Liver (tissue), 9 donors: ENCODE results near the gene CBY2. TPM values are rescaled to one million over a fixed set of nuclear protein-coding genes. Genes with fewer than 3 reads are reported as not detected.

Experiments
- DNase-seq: peaks from one replicate; pipeline ENCODE4 v3.0.0-alpha.2; 2017; ENCODE audit warnings: low spot score
- H3K27ac ChIP-seq, 2 donors: one replicate each; pipeline ENCODE4 v1.7.0; 2013; ENCODE audit warnings: inconsistent platforms in 2 of 2, low read length in 2 of 2, control low read depth in 1 of 2, low read depth in 1 of 2, mild to moderate bottlenecking in 1 of 2
- H3K27me3 ChIP-seq, 4 donors: one replicate each; pipeline versions ENCODE4 v1.6.1 to v1.7.0; 2013; ENCODE audit warnings: low read length in 3 of 4, inconsistent platforms in 1 of 4, mild to moderate bottlenecking in 1 of 4, moderate library complexity in 1 of 4; ENCODE audit not compliant: control insufficient read depth in 4 of 4, insufficient read depth in 4 of 4
- H3K36me3 ChIP-seq, 4 donors: one replicate each; pipeline versions ENCODE4 v1.6.1 to v1.7.0; 2013; ENCODE audit warnings: low read length in 3 of 4, mild to moderate bottlenecking in 3 of 4, low read depth in 1 of 4, moderate library complexity in 1 of 4; ENCODE audit not compliant: control insufficient read depth in 4 of 4, insufficient read depth in 3 of 4
- H3K4me1 ChIP-seq, 4 donors: one replicate each; pipeline versions ENCODE4 v1.6.1 to v1.7.0; 2013; ENCODE audit warnings: low read length in 3 of 4, mild to moderate bottlenecking in 3 of 4, moderate library complexity in 1 of 4; ENCODE audit not compliant: control insufficient read depth in 4 of 4, insufficient read depth in 4 of 4
- H3K4me3 ChIP-seq, 3 donors: one replicate each; pipeline versions ENCODE4 v1.6.1 to v1.7.0; 2013; ENCODE audit warnings: low read length in 3 of 3, control low read depth in 1 of 3, low read depth in 1 of 3, mild to moderate bottlenecking in 1 of 3
- H3K9ac ChIP-seq, 2 donors: one replicate each; pipeline ENCODE4 v1.7.0; 2013; ENCODE audit warnings: low read length in 2 of 2, mild to moderate bottlenecking in 2 of 2, moderate library complexity in 2 of 2, control low read depth in 1 of 2, low read depth in 1 of 2
- H3K9me3 ChIP-seq, 4 donors: one replicate each; pipeline versions ENCODE4 v1.6.1 to v1.7.0; 2013; ENCODE audit warnings: low read length in 3 of 4; ENCODE audit not compliant: control insufficient read depth in 4 of 4
- ATF3 ChIP-seq: IDR thresholded peaks from 2 replicates; pipeline ENCODE4 v1.6.1; 2016; ENCODE audit warnings: antibody characterized with exemption
- EGR1 ChIP-seq, 2 donors: IDR thresholded peaks; 2 replicates each; pipeline ENCODE4 v1.6.1; 2016 to 2018; ENCODE audit warnings: antibody characterized with exemption in 2 of 2, low read depth in 2 of 2
- FOXA2 ChIP-seq: IDR thresholded peaks from 2 replicates; pipeline ENCODE4 v1.6.1; 2016; ENCODE audit warnings: antibody characterized with exemption
- HNF4A ChIP-seq, 2 donors: conservative IDR thresholded peaks; 2 replicates each; pipeline ENCODE4 v1.6.1; 2016; ENCODE audit warnings: antibody characterized with exemption in 2 of 2, mild to moderate bottlenecking in 2 of 2
- JUND ChIP-seq, 2 donors: IDR thresholded peaks; 2 replicates each; pipeline ENCODE4 v1.6.1; 2016; ENCODE audit warnings: antibody characterized with exemption in 2 of 2
- NR2F2 ChIP-seq: IDR thresholded peaks from 2 replicates; pipeline ENCODE4 v1.6.1; 2016; ENCODE audit warnings: antibody characterized with exemption
- RAD21 ChIP-seq, 2 donors: IDR thresholded peaks; 2 replicates each; pipeline ENCODE4 v1.6.1; 2016; ENCODE audit warnings: antibody characterized with exemption in 2 of 2, mild to moderate bottlenecking in 2 of 2
- REST ChIP-seq: IDR thresholded peaks from 2 replicates; pipeline ENCODE4 v1.6.1; 2016; ENCODE audit warnings: antibody characterized with exemption, mild to moderate bottlenecking
- RXRA ChIP-seq, 2 donors: IDR thresholded peaks; 2 replicates each; pipeline ENCODE4 v1.6.1; 2017 to 2018; ENCODE audit warnings: antibody characterized with exemption in 2 of 2, mild to moderate bottlenecking in 1 of 2
- SP1 ChIP-seq: IDR thresholded peaks from 2 replicates; pipeline ENCODE4 v1.6.1; 2018; ENCODE audit warnings: antibody characterized with exemption, mild to moderate bottlenecking
- TAF1 ChIP-seq: conservative IDR thresholded peaks from 2 replicates; pipeline ENCODE4 v1.6.1; 2016; ENCODE audit warnings: antibody characterized with exemption, mild to moderate bottlenecking
- YY1 ChIP-seq: IDR thresholded peaks from 2 replicates; pipeline ENCODE4 v1.6.1; 2016; ENCODE audit warnings: antibody characterized with exemption, mild to moderate bottlenecking
- WGBS: extraction: QIAGEN DNeasy Blood & Tissue Kit; methylation state at CpG from one replicate; pipeline ENCODE4 v1.1.7; 2013; 5-methylcytosine and 5-hydroxymethylcytosine counted together
- polyA plus RNA-seq, 2 donors: library from polyadenylated mRNA; stranded (reverse) in 1 of 2; unstranded in 1 of 2; fragments of 200-250 nt in 1 of 2; fragments of >200 nt in 1 of 2; fragmentation: Nextera tagmentation in 1 of 2; extraction: Ambion mirVana in 1 of 2; gene quantifications; one replicate each; pipeline versions ENCODE4 v1.2.1 to v1.2.3, GENCODE V29; 2013 to 2015
- total RNA-seq, 2 donors: library from RNA; depleted of rRNA; stranded (reverse); fragments of >200 nt; gene quantifications; one replicate each; pipeline ENCODE4 v1.2.3, GENCODE V29; 2014
- donor health status: healthy.
- donor health status: healthy.
- donor health status: healthy.
- donor health status: healthy.
- donor health status: healthy.

CBY2 gene
- total and polyA plus RNA-seq, 4 donors: not detected

- DNase-seq: no peak
- Histone ChIP-seq H3K36me3 (no peaks in the 10 kb centered on the region), H3K27me3 (no peaks in the 10 kb centered on the region), H3K27ac (no peak overlapping the region), H3K9ac (no peak overlapping the region), H3K4me1 (no peaks in the 10 kb centered on the region), H3K4me3 (no peak overlapping the region), H3K9me3 (no peaks in the 10 kb centered on the region)
- TF ChIP-seq RAD21 (IDR thresholded peaks at IDR 0.05) (no peak), FOXA2 (no peak), SP1 (no peak), REST (no peak)
- 95% methylated on average over 34 of the region's 34 CpGs for WGBS
Measured at GRCh38 chr13:45713106-45713690, 11.1 kb downstream of the CBY2 start.

DNA sequence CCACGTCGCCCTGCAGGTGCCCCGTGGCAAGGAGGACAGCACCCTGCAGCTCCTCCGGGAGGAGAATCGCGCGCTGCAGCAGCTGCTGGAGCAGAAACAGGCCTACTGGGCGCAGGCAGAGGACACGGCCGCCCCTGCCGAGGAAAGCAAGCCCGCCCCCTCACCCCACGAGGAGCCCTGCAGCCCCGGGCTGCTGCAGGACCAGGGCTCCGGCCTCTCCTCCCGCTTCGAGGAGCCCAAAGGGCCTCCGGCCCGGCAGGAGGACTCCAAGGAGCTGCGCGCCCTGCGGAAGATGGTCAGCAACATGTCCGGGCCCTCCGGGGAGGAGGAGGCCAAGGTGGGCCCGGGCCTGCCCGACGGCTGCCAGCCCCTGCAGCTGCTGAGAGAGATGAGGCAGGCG lies 11.6 kb downstream of the CBY2 start:
- no peak for DNase-seq
- no peaks in the 10 kb centered on the region for H3K36me3 ChIP-seq
- no peaks in the 10 kb centered on the region for H3K9me3 ChIP-seq
- 97% methylated on average over 28 of the region's 28 CpGs for WGBS
- no peak overlapping the region for H3K27ac ChIP-seq
- no peak for TF ChIP-seq HNF4A (conservative IDR thresholded peaks at IDR 0.05)
- no peak for TF ChIP-seq JUND (IDR thresholded peaks at IDR 0.05)
- no peak for TF ChIP-seq EGR1 (IDR thresholded peaks at IDR 0.05; ENCODE audit: low read depth in 2 of 2)
- no peak overlapping the region for H3K9ac ChIP-seq
- H3K4me1 ChIP-seq: no peaks in the 10 kb centered on the region
- no peaks in the 10 kb centered on the region for H3K27me3 ChIP-seq
- H3K4me3 ChIP-seq: no peak overlapping the region

DNA sequence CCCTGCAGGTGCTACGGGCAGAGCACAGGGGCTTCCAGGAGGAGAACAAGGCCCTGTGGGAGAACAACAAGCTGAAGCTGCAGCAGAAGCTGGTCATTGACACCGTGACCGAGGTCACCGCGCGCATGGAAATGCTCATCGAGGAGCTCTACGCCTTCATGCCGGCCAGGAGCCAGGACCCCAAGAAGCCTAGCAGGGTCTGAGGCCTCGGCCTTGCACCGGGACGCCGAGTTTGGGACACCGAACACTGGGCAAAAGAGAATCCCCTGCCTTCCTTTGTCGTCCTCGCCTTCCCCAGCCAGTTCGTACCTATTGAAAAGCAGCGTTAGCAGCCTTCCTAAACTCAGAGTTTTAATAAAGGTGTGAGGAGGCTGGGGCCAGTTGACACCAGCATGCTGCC lies 12.1 kb downstream of the CBY2 start:
- Histone ChIP-seq H3K36me3 (no peaks in the 10 kb centered on the region), H3K9ac (no peak overlapping the region), H3K9me3 (no peaks in the 10 kb centered on the region), H3K4me3 (no peak overlapping the region), H3K4me1 (no peaks in the 10 kb centered on the region), H3K27me3 (no peaks in the 10 kb centered on the region), H3K27ac (no peak overlapping the region)
- no peak for DNase-seq
- TF ChIP-seq TAF1 (no peak), ATF3 (no peak), NR2F2 (no peak), HNF4A (conservative IDR thresholded peaks at IDR 0.05) (no peak), YY1 (no peak), RXRA (IDR thresholded peaks at IDR 0.05) (no peak), JUND (IDR thresholded peaks at IDR 0.05) (no peak), EGR1 (IDR thresholded peaks at IDR 0.05; ENCODE audit: low read depth in 2 of 2) (no peak), FOXA2 (no peak)
- 93% methylated on average over 18 of the region's 18 CpGs for WGBS
